Measurements from ENCODE around the gene RAD51B. TPM values are rescaled to one million over a fixed set of nuclear protein-coding genes. Genes with fewer than 3 reads are reported as not detected.

Gene RAD51B
- total and polyA plus RNA-seq, 8 donors: 10.8 to 18.3 (median 14.1) TPM

DNA sequence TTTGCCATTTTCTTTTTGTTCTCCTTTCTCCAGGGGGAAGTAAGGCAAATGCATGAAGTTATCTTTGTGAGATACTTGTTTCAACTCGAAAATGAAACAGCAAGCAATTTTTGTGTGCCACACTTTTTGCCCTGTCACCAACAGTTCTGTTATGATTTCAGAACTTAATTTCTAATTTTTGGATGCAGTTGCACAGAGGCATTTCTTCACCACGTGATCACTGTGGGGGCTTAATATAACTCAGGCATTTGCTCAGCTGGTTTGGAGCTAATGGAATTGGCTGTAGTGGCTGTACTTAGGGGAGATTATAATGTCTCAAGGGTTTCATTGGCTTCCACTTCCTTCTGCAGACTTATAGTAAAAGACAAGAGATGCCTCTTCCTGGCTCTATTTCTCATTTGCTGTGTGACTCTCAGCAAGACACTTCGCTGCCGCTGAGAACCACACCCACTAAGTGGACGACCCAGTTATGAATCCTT, 452.4 kb downstream of the RAD51B start:
- Histone ChIP-seq H3K4me3 (no peak overlapping the region), H3K9me3 (no peaks in the 10 kb centered on the region), H3K27ac (peak overlapping the region; percentile 54 to 70), H3K4me1 (peaks cover 19 to 49% of the 10 kb centered on the region in 2 donors), H3K36me3 (no peaks in the 10 kb centered on the region), H3K27me3 (no peaks in the 10 kb centered on the region)
- ATAC-seq (peak; percentile 17), DNase-seq (no peak)
- TF ChIP-seq, protein P1, sequence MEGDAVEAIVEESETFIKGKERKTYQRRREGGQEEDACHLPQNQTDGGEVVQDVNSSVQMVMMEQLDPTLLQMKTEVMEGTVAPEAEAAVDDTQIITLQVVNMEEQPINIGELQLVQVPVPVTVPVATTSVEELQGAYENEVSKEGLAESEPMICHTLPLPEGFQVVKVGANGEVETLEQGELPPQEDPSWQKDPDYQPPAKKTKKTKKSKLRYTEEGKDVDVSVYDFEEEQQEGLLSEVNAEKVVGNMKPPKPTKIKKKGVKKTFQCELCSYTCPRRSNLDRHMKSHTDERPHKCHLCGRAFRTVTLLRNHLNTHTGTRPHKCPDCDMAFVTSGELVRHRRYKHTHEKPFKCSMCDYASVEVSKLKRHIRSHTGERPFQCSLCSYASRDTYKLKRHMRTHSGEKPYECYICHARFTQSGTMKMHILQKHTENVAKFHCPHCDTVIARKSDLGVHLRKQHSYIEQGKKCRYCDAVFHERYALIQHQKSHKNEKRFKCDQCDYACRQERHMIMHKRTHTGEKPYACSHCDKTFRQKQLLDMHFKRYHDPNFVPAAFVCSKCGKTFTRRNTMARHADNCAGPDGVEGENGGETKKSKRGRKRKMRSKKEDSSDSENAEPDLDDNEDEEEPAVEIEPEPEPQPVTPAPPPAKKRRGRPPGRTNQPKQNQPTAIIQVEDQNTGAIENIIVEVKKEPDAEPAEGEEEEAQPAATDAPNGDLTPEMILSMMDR (IDR thresholded peaks at IDR 0.05): no peak
- intact Hi-C loops (cut with DNase I): no loop called here

DNA sequence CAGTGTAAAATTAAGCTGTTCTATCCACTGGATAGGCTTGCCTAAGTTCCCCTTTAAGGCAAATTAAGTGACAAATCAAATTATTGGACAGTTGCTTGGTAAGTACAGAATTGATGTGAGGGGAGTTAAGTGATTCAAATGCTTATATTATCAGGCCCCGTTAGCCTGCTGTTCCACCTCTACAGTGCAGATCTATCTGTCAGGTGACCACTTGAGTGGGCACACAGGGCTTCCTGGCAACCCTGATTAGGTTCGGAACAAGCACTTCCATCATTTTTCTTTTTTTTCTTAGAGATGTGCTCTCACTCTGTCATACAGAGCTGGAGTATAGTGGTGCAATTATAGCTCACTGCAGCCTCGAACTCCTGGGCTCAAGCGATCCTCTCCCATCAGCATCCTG, 453.8 kb downstream of the RAD51B start:
- Histone ChIP-seq H3K27me3 (no peaks in the 10 kb centered on the region), H3K4me3 (no peak overlapping the region), H3K27ac (no peak overlapping the region), H3K9me3 (no peaks in the 10 kb centered on the region), H3K4me1 (peaks cover 12 to 36% of the 10 kb centered on the region in 2 donors), H3K36me3 (no peaks in the 10 kb centered on the region)
- no peak for ATAC-seq
- intact Hi-C loops (cut with DNase I): no loop called here
- TF ChIP-seq, protein P1 (IDR thresholded peaks at IDR 0.05): no peak
- DNase-seq: no peak

DNA sequence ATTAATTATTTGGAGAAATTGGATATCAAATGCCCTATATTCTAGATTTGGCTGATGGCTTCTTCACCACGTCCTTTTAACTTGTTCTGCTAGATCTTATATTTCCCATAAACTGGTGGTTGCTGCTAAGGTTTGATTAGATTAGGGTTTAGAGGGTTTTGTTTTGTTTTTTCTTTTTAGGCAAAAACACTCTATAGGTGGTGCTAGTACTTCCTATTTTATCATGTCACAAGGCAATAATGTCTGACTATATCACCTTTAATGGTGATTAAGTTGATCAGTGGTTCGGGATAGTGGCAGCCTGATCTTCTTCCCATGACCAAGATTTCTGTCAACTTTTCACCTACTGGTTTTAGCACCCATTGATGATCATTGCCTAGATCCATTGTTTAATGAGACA, 455.1 kb downstream of the RAD51B start:
- DNase-seq (no peak), ATAC-seq (no peak)
- intact Hi-C loops (cut with DNase I): no loop called here
- no peak overlapping the region for H3K4me3 ChIP-seq
- no peak overlapping the region for H3K27ac ChIP-seq
- H3K36me3 ChIP-seq: no peaks in the 10 kb centered on the region
- no peaks in the 10 kb centered on the region for H3K9me3 ChIP-seq
- peaks cover 16 to 23% of the 10 kb centered on the region in 2 donors for H3K4me1 ChIP-seq
- no peaks in the 10 kb centered on the region for H3K27me3 ChIP-seq
- TF ChIP-seq, protein P1 (IDR thresholded peaks at IDR 0.05): no peak

DNA sequence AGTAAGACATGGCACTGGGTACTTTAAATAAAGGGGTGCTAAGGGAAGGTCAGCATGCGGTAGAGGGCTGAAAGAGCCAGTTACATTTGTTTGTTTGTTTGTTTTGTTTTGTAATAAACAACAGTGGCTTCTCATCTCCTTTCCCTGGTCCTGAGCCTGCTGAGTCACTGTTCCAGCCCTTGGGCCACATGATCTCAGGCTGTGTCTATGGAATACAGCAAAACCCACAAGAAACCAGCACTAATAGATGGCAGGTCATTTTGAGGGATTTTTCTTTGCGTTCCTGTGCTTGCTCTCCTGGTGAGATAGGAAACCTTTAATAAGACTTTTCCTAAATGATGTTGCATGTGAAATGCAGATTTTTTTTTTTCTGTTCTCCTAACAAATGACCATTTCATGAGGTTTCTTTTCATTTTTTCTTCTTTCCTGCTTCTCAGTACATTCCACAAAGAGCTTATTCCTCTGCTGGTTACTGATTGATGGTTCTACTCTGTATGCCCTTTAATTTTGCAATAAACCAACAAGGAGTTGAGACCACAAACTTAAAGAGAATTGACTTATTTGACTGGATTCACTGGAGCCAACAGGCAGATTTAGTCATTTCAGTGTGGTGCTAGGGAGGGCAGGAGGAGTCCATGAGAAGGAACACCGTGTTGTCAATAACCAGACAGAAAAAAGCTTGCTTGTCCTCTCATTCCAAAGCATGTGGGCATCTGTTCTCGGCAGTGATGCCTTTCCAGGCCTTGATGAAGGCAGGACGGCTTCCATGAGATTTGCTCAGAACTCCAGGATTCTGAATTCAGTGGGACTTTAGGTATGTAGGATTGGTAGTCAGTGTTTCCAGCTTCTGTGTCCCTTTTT, 459.2 kb downstream of the RAD51B start:
- H3K36me3 ChIP-seq: no peaks in the 10 kb centered on the region
- H3K27me3 ChIP-seq: no peaks in the 10 kb centered on the region
- TF ChIP-seq, protein P1 (IDR thresholded peaks at IDR 0.05): no peak
- ATAC-seq (peak; percentile 50), DNase-seq (no peak)
- intact Hi-C loops (cut with DNase I): no loop called here
- H3K27ac ChIP-seq: peak overlapping the region in 1 of 2 donors; percentile 58
- H3K4me1 ChIP-seq: peaks cover 15 to 17% of the 10 kb centered on the region in 2 donors
- no peak overlapping the region for H3K4me3 ChIP-seq
- H3K9me3 ChIP-seq: no peaks in the 10 kb centered on the region

DNA sequence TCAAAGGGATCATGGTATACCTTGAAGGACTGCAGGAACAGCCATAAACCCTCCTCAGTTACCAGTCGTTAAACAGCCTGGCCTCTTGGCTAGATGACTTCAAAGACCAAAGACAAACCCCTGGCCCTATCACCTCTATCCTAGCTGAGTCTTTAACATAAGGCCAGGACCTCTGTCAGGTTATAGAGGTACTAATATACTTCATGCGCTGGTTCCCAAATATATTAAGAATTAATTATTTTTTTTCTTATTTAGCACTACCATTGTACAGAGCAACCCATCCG, 459.8 kb downstream of the RAD51B start:
- Histone ChIP-seq H3K4me1 (peaks cover 18 to 23% of the 10 kb centered on the region in 2 donors), H3K36me3 (no peaks in the 10 kb centered on the region), H3K9me3 (no peaks in the 10 kb centered on the region), H3K4me3 (no peak overlapping the region), H3K27me3 (no peaks in the 10 kb centered on the region), H3K27ac (peak overlapping the region in 1 of 2 donors; percentile 58)
- DNase-seq: no peak
- intact Hi-C loops (cut with DNase I): no loop called here
- no peak for ATAC-seq
- TF ChIP-seq, protein P1 (IDR thresholded peaks at IDR 0.05): no peak

Measured in left lung (tissue), 10 donors.